ENCODE measurements around the gene ASCL3. TPM values are rescaled to one million over a fixed set of nuclear protein-coding genes. Genes with fewer than 3 reads are reported as not detected.

ASCL3 gene
- total RNA-seq, 4 donors from 2014 or later: not detected

DNA sequence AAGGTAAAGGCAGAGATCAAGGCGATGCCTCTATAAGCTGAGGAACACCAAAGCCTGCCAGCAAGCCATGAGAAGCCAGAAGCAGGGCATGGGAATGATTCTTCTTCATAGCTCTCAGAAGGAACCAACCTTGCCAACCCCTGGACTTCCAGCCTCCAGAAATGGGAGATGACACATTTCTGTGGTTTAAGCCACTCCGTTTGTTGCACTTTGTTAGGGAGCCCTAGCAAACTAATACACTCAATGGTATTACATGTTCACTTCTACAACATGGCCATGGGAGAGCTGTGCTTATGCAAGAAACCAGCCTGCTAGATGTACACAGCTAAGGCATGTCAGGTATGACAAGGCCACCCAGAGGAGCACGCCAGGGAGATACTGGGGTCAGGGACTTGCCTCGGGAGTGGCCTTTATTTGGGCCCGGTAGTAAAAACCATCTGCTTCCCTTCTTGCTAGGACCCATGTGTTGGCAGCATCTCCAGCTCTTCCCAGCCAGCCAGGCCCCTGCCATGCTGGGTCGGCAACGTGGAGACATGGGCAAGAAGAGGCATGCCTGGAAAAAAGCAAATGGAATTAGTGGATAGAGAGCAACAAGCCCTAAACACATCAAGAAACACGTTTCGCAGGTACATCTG is 13.7 kb downstream of the ASCL3 start:
- Histone ChIP-seq H3K36me3 (no peaks in the 10 kb centered on the region), H3K4me3 (replicated peaks in 1 of 3) (no peak overlapping the region), H3K27ac (no peak overlapping the region), H3K9me3 (no peaks in the 10 kb centered on the region), H3K4me1 (no peaks in the 10 kb centered on the region), H3K27me3 (no peaks in the 10 kb centered on the region)
- 96% methylated on average over 9 of the region's 9 CpGs for WGBS, 2 donors
- no peak for TF ChIP-seq POLR2A (IDR thresholded peaks at IDR 0.05)
- TF ChIP-seq, protein P1, sequence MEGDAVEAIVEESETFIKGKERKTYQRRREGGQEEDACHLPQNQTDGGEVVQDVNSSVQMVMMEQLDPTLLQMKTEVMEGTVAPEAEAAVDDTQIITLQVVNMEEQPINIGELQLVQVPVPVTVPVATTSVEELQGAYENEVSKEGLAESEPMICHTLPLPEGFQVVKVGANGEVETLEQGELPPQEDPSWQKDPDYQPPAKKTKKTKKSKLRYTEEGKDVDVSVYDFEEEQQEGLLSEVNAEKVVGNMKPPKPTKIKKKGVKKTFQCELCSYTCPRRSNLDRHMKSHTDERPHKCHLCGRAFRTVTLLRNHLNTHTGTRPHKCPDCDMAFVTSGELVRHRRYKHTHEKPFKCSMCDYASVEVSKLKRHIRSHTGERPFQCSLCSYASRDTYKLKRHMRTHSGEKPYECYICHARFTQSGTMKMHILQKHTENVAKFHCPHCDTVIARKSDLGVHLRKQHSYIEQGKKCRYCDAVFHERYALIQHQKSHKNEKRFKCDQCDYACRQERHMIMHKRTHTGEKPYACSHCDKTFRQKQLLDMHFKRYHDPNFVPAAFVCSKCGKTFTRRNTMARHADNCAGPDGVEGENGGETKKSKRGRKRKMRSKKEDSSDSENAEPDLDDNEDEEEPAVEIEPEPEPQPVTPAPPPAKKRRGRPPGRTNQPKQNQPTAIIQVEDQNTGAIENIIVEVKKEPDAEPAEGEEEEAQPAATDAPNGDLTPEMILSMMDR (IDR thresholded peaks at IDR 0.05): no peak
- intact Hi-C loops (cut with DNase I): no loop called here
- no peak for DNase-seq

DNA sequence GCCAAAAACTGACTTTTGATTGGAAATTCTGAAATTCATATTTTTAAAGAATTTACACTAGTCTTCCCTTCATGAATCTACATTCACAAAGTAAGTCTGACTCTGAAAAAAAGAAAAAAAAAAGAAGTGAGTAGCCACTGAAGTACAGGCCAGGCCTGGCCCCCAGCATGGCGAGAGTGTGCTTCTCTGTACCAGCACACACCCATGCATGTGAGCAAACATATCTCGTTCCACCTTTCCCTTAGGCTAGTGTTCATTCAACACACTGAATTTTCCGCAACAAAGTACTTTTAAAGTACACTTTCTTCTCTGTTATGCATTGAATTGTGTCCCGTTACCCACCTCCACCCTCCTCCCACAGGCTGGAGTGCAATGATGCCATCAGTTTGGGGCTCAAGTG is 14.6 kb downstream of the ASCL3 start:
- Histone ChIP-seq H3K9me3 (no peaks in the 10 kb centered on the region), H3K36me3 (no peaks in the 10 kb centered on the region), H3K27ac (no peak overlapping the region), H3K4me3 (replicated peaks in 1 of 3) (no peak overlapping the region), H3K27me3 (no peaks in the 10 kb centered on the region), H3K4me1 (no peaks in the 10 kb centered on the region)
- TF ChIP-seq, protein P1 (IDR thresholded peaks at IDR 0.05): no peak
- intact Hi-C loops (cut with DNase I): no loop called here
- no peak for DNase-seq
- 88 to 96% methylated on average over 4 of the region's 4 CpGs for WGBS, 2 donors

DNA sequence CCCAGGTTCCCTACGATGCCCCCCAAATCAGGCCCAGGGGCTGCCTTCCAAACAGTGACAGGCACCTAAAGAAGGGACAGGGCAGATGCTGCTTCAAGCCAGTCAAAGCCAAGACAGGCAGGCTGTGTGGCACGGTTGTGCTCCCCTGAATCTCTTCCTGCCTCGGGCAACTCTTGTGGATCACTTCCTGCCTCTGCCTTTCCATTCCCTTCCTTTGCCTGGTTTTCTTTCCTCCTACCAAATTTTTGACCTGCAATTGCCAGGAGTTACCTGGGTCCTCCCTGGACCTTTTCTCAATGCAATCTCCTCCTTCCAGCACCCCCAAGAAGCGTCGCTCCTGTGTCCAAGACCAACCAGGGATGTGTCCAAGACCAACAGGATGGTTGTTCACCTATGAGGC is 15.6 kb downstream of the ASCL3 start:
- no peak for TF ChIP-seq POLR2A (IDR thresholded peaks at IDR 0.05)
- TF ChIP-seq, protein P1 (IDR thresholded peaks at IDR 0.05): no peak
- H3K4me3 ChIP-seq (replicated peaks in 1 of 3): no peak overlapping the region
- H3K9me3 ChIP-seq: no peaks in the 10 kb centered on the region
- no peak overlapping the region for H3K27ac ChIP-seq
- no peak for DNase-seq
- intact Hi-C loops (cut with DNase I): no loop called here
- 82 to 91% methylated on average over 5 of the region's 5 CpGs for WGBS, 2 donors
- no peaks in the 10 kb centered on the region for H3K4me1 ChIP-seq
- no peaks in the 10 kb centered on the region for H3K27me3 ChIP-seq
- H3K36me3 ChIP-seq: peaks cover 0 to 3% of the 10 kb centered on the region in 2 donors

DNA sequence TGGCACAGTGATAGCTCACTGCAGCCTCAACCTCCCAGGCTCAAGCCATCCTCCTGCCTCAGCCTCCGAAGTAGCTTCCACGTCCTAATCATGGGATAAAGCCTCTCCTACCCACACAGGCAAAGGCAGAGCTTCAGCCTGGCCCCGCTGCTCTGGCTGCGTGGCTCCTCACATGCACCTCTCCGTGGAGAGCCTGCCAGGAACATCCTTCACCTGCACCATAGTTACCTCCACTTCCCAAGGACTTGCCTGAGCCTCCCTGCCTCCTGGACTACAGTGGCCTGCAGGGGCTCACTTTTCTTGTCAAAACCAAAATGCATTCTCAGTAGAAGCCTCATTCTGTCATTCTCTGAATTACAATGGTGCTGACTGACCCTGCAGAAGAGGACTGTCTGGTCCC is 16.6 kb downstream of the ASCL3 start:
- intact Hi-C loops (cut with DNase I): no loop called here
- TF ChIP-seq POLR2A (IDR thresholded peaks at IDR 0.05): no peak
- TF ChIP-seq, protein P1 (IDR thresholded peaks at IDR 0.05): no peak
- 97 to 98% methylated on average over 5 of the region's 5 CpGs for WGBS, 2 donors
- Histone ChIP-seq H3K36me3 (peaks cover 0 to 11% of the 10 kb centered on the region in 2 donors), H3K9me3 (no peaks in the 10 kb centered on the region), H3K27ac (no peak overlapping the region), H3K27me3 (no peaks in the 10 kb centered on the region), H3K4me3 (replicated peaks in 1 of 3) (no peak overlapping the region), H3K4me1 (no peaks in the 10 kb centered on the region)
- no peak for DNase-seq

DNA sequence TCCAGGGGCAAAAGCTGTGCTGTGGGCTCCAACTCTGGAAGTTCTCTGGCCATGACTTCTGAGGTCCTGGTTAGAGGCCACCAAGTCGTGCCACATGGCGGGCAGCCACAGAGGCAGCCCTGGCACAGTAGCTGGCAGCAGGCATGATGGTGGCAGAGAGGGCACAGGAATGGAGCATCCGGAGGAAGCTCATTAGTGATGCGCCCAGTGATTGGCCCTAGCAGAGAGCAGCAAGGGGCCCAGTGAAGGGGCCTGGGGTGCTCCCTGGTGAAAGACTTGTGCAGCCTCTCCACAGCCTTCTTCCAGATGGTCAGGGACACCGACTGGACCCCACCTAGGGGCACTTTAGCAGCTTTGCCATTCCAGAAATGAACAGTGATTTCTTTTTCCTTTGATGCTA is 17.1 kb downstream of the ASCL3 start:
- TF ChIP-seq, protein P1 (IDR thresholded peaks at IDR 0.05): no peak
- TF ChIP-seq POLR2A (IDR thresholded peaks at IDR 0.05): no peak
- intact Hi-C loops (cut with DNase I): no loop called here
- H3K4me3 ChIP-seq (replicated peaks in 1 of 3): no peak overlapping the region
- no peaks in the 10 kb centered on the region for H3K4me1 ChIP-seq
- peaks cover 0 to 11% of the 10 kb centered on the region in 2 donors for H3K36me3 ChIP-seq
- no peak for DNase-seq
- WGBS, 2 donors: 95 to 96% methylated on average over 4 to 5 of the region's 5 CpGs
- no peaks in the 10 kb centered on the region for H3K9me3 ChIP-seq
- H3K27me3 ChIP-seq: no peaks in the 10 kb centered on the region
- H3K27ac ChIP-seq: no peak overlapping the region

All from thyroid gland (tissue), 4 donors.